Measurements from ENCODE around the gene UBTD1.
"Not testable (repeated sequence)": the region's sequence is repeated elsewhere in the genome, so short reads cannot be mapped to it uniquely, and the experiment has no call there.

DNA sequence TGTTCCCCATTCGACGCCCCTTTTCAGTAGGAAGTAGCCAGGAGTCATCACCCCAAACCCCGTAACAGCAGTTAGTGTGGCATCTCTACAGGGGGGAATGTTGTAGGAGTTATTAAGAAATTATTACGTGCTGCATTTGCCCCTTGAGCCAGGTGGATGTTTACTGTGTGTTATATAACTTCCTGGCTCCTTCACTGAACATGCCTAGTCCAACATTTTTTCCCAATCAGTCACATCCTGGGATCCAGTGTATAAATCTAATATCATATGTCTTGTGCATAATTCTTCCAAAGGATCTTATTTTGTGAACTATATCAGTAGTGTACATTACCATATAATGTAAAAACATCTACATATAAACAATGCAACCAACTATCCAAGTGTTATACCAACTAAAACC lies 19.3 kb upstream of the UBTD1 start:
- TF ChIP-seq, protein P1, sequence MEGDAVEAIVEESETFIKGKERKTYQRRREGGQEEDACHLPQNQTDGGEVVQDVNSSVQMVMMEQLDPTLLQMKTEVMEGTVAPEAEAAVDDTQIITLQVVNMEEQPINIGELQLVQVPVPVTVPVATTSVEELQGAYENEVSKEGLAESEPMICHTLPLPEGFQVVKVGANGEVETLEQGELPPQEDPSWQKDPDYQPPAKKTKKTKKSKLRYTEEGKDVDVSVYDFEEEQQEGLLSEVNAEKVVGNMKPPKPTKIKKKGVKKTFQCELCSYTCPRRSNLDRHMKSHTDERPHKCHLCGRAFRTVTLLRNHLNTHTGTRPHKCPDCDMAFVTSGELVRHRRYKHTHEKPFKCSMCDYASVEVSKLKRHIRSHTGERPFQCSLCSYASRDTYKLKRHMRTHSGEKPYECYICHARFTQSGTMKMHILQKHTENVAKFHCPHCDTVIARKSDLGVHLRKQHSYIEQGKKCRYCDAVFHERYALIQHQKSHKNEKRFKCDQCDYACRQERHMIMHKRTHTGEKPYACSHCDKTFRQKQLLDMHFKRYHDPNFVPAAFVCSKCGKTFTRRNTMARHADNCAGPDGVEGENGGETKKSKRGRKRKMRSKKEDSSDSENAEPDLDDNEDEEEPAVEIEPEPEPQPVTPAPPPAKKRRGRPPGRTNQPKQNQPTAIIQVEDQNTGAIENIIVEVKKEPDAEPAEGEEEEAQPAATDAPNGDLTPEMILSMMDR (optimal IDR thresholded peaks at IDR 0.05 in 1 of 3, IDR thresholded peaks at IDR 0.05 in 1 of 3, conservative IDR thresholded peaks at IDR 0.05 in 1 of 3; ENCODE audit: extremely low read depth in 1 of 3, insufficient read depth in 2 of 3, low read length in 3 of 3) = not testable (repeated sequence)
- not testable (repeated sequence) for TF ChIP-seq EZH2 (IDR thresholded peaks at IDR 0.05; ENCODE audit: low read length)

All from keratinocyte (primary cell).